Brain microvascular endothelial cell (primary cell): Measurements from ENCODE around the gene POLA1.
"Not testable (repeated sequence)": the region's sequence is repeated elsewhere in the genome, so short reads cannot be mapped to it uniquely, and the experiment has no call there.

Source experiments
- DNase-seq: peaks from one replicate; pipeline ENCODE4 v3.0.0-alpha.2; 2020
- H3K27ac ChIP-seq: fragments of 250-450 bp; sonication (Bioruptor Pico); 2 replicates; pipeline ENCODE4 v1.5.1; 2020; ENCODE audit warnings: mild to moderate bottlenecking, moderate library complexity
- H3K27me3 ChIP-seq: fragments of 250-450 bp; sonication (Bioruptor Pico); replicated peaks from 2 replicates; pipeline ENCODE4 v1.5.1; 2020; ENCODE audit warnings: mild to moderate bottlenecking
- H3K36me3 ChIP-seq: fragments of 250-450 bp; sonication (Bioruptor Pico); replicated peaks from 2 replicates; pipeline ENCODE4 v1.5.1; 2020; ENCODE audit warnings: mild to moderate bottlenecking
- H3K4me3 ChIP-seq: 2 replicates; pipeline ENCODE4 v1.5.1; 2011; ENCODE audit warnings: low read depth, mild to moderate bottlenecking, control low read depth, low read length, moderate library complexity
- CTCF ChIP-seq: IDR thresholded peaks from 2 replicates; pipeline ENCODE4 v1.5.1; 2011; ENCODE audit warnings: low read depth, mild to moderate bottlenecking, moderate library complexity, low read length, control low read depth, inconsistent platforms; ENCODE audit errors: missing control alignments
- in situ Hi-C: cut with HindIII; loops from 2 replicates; pipeline ENCODE4 v1.10.0; 2017; ENCODE audit warnings: low sequenced_read_pairs, low pct_ligation_motif_present

Gene POLA1

DNA sequence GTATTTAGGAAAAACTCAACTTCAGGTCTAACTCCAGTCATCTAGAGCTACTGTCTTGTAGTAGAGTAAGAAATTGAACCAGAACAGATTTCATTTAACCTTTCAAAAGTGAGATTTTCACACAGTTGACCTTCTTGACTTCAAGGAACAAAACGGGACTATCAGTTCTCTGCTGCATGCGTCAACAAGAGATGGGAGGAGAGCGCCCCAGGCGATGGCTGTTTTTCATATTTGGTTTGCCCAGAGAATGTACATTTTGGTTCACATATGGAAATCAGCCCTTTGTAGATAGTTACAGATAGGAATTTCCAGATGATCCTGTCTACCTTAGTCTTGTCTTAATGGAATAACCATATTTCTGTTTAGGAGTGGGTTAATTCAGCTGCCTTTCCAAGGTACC lies 158.1 kb downstream of the POLA1 start:
- no peak for TF ChIP-seq CTCF
- no peaks in the 10 kb centered on the region for H3K27me3 ChIP-seq
- no peak for DNase-seq
- in situ Hi-C loops = no loop called here
- H3K27ac ChIP-seq = no peak overlapping the region
- no peaks in the 10 kb centered on the region for H3K36me3 ChIP-seq
- no peak overlapping the region for H3K4me3 ChIP-seq

- in situ Hi-C loops = no loop called here
- no peak overlapping the region for H3K4me3 ChIP-seq
- H3K27ac ChIP-seq = no peak overlapping the region
- no peaks in the 10 kb centered on the region for H3K27me3 ChIP-seq
- H3K36me3 ChIP-seq = no peaks in the 10 kb centered on the region
- no peak for DNase-seq
- no peak for TF ChIP-seq CTCF
Measured at GRCh38 chrX:24858004-24858746, 164.5 kb downstream of the POLA1 start.

DNA sequence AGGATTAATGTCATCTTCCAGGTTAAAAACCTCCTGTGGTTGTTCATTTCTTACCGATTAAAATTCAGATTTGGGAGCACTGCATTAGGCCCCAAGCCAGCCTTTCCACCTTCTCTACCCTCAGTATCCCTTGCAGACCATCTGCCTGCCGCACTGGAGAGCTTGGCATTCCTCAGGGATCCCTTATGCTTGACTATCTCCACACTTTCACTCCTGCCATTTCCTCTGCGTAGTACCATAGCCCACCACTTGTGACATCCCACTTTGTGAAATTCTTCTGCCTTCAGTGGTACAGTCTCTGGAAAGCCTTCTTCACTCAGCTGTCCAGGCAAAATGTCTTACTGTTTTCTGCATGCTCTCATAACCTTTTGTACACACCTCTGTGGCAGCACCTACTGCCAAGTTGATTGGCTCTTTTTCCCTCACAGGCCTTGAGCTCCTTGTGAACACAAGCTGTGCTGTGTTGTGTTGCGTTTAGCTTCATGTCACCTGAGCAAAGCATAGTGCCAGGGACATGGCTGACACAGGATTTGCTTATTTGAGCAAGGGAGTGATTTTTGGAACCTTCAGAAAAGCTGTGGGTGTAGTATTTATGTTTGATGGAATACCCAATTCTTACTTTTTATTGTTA lies 165.6 kb downstream of the POLA1 start:
- Histone ChIP-seq H3K36me3 (no peaks in the 10 kb centered on the region), H3K27me3 (no peaks in the 10 kb centered on the region), H3K27ac (no peak overlapping the region), H3K4me3 (no peak overlapping the region)
- no peak for DNase-seq
- TF ChIP-seq CTCF = no peak
- in situ Hi-C loops = no loop called here

DNA sequence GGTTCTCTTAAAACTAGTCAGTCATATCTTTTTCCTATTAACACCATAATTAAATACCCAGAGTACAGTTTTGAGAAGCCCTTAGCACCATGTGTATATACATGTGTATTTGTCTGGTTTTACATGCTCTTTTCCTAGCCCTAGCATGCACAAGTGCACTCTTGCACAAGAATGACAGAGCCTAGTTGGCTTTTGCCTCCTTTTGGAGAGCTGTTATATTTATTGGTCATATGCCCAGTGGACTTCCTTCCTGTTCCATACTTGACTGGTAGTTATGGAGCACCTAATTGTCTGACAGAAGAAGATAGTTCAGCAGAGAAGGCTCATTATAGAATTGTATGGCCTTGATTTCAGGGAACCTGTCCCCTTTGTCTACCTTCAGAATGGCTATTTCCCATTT lies 166.4 kb downstream of the POLA1 start:
- no peak for TF ChIP-seq CTCF
- no peaks in the 10 kb centered on the region for H3K36me3 ChIP-seq
- no peaks in the 10 kb centered on the region for H3K27me3 ChIP-seq
- H3K4me3 ChIP-seq = no peak overlapping the region
- no peak for DNase-seq
- H3K27ac ChIP-seq = no peak overlapping the region
- in situ Hi-C loops = no loop called here

- no peaks in the 10 kb centered on the region for H3K36me3 ChIP-seq
- H3K4me3 ChIP-seq = no peak overlapping the region
- H3K27me3 ChIP-seq = no peaks in the 10 kb centered on the region
- DNase-seq = no peak
- in situ Hi-C loops = no loop called here
- peak overlapping the region; percentile 38 for H3K27ac ChIP-seq
- TF ChIP-seq CTCF = no peak
Measured at GRCh38 chrX:24862343-24862742, 168.6 kb downstream of the POLA1 start.

GRCh38 chrX:24863779-24864178 lies 170.1 kb downstream of the POLA1 start:
- DNase-seq, H3K27ac ChIP-seq, H3K27me3 ChIP-seq, H3K4me3 ChIP-seq, in situ Hi-C loops, H3K36me3 ChIP-seq: not testable (repeated sequence)
